Motor neuron (in vitro differentiated cells): ENCODE data around the gene NRG2. TPM values are rescaled to one million over a fixed set of nuclear protein-coding genes. Genes with fewer than 3 reads are reported as not detected.

Experiments
- ATAC-seq, 8 experiments: fragments of 200-7000 bp; cut with Tn5 transposase; replicated peaks in 6 of 8; 2 replicates each; pipeline ENCODE4 v1.8.0; 2021; ENCODE audit warnings: mild to moderate bottlenecking in 8 of 8, moderate library complexity in 8 of 8
- H3K27ac ChIP-seq, 2 donors: fragments of 250-450 bp; sonication (Bioruptor Pico); 2 replicates each; pipeline ENCODE4 v1.9.0; 2021; ENCODE audit warnings: antibody characterized with exemption in 2 of 2, mild to moderate bottlenecking in 2 of 2, moderate library complexity in 1 of 2
- H3K4me1 ChIP-seq, 2 donors: fragments of 250-450 bp; sonication (Bioruptor Pico); replicated peaks in 1 of 2; 2 replicates each; pipeline ENCODE4 v1.6.1; 2021; ENCODE audit warnings: antibody characterized with exemption in 2 of 2, mild to moderate bottlenecking in 2 of 2, moderate library complexity in 1 of 2
- H3K4me3 ChIP-seq, 5 donors: fragments of 250-450 bp; sonication (Bioruptor Pico); 2 replicates each; pipeline ENCODE4 v1.9.0; 2021; ENCODE audit warnings: antibody characterized with exemption in 5 of 5, mild to moderate bottlenecking in 5 of 5, moderate library complexity in 4 of 5
- WGBS, 10 experiments: fragments of 450-650 bp; shearing (Covaris generic); methylation state at CpG; one replicate each; pipeline ENCODE4 v1.0.0; 2022; 5-methylcytosine and 5-hydroxymethylcytosine counted together
- in situ Hi-C, 9 experiments: fragments of 400-800 bp; cut with MboI; loops; one replicate each; pipeline ENCODE4 v1.15.0; 2021; ENCODE audit warnings: low sequenced_read_pairs in 9 of 9, low pct_unique_long_range_greater_than_20kb in 2 of 9; ENCODE audit not compliant: unreplicated experiment in 9 of 9
- total RNA-seq, 8 experiments: library from RNA; unstranded; fragments of 300-600 nt; gene quantifications; 2 replicates each; pipeline versions ENCODE4 v1.2.3 to v1.2.4, GENCODE V29; 2022

Gene NRG2
- total RNA-seq, 8 experiments from 2014 or later, result 0.28 to 1.8 (median 0.71) TPM; not detected in 1

DNA sequence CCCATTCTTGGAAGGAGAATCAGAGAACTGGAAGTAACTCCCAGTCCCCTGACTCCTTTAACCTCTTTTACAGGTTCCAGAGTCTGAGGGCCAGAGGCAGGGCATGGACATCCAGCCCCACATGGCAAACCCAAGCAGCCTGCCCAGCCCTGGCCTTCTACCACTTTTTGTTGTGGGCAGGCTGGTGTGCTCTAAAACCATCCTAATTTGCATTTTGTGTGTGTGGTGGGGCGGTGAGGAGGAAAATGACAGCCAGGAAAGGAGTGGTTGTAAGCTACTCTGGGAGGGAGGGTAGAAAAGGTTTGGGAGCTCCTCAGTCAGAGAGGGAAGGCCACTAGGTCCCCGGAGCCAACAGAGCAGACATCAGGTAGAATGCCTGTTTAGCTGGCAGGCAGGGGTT is 156.9 kb downstream of the NRG2 start:
- WGBS, 10 experiments, result 20 to 83% (median 37%) methylated on average over 1 to 2 of the region's 2 CpGs; no CpG with 5 or more reads in 6 of the 10 experiments
- Histone ChIP-seq H3K4me3 (no peak overlapping the region), H3K4me1 (peaks cover 13 to 20% of the 10 kb centered on the region in 2 donors), H3K27ac (no peak overlapping the region)
- ATAC-seq, result peak in 1 of 8 experiments; percentile 33
- in situ Hi-C loops, result loop anchor here in 1 of 9 experiments (25.0 kb wide), 1 partner anchor 99 kb away; the partner anchor contains the start of gene PSD2

DNA sequence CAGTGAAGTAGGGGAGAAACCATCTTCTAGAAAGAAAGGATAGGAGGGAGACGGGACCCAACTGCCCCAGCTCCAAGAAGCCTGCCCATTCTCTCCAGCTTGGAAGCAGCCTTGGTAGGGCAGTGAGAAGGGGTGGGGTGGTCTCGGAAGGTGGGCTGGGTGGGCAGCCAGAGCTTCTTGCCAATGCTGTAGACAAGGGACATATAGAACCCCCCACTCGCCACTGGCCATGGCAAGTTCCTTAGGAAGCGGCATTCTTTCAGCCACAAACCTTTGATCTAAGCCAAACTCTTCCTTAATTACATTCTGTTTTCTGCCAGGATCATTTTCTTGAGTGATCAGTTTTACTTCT is 157.3 kb downstream of the NRG2 start:
- no peak for ATAC-seq
- WGBS, 10 experiments, result 71 to 100% (median 83%) methylated on average over 1 to 2 of the region's 4 CpGs; no CpG with 5 or more reads in 5 of the 10 experiments
- no peak overlapping the region for H3K4me3 ChIP-seq
- H3K4me1 ChIP-seq, result peaks cover 13 to 20% of the 10 kb centered on the region in 2 donors
- in situ Hi-C loops, result loop anchor here in 1 of 9 experiments (25.0 kb wide), 1 partner anchor 99 kb away; the partner anchor contains the start of gene PSD2
- H3K27ac ChIP-seq, result no peak overlapping the region

- ATAC-seq, result no peak
- in situ Hi-C loops, result loop anchor here in 1 of 9 experiments (25.0 kb wide), 1 partner anchor 98 kb away; the partner anchor contains the start of gene PSD2
- 47 to 92% (median 59%) methylated on average over 1 to 11 of the region's 15 CpGs; no CpG with 5 or more reads in 3 of the 10 experiments for WGBS, 10 experiments
These were observed 157.8 kb downstream of the NRG2 start for GRCh38 chr5:139885172-139885856.

GRCh38 chr5:139884734-139885133 is 158.4 kb downstream of the NRG2 start:
- 0 to 58% (median 50%) methylated on average over 1 to 3 of the region's 3 CpGs; no CpG with 5 or more reads in 5 of the 10 experiments for WGBS, 10 experiments
- H3K27ac ChIP-seq, result no peak overlapping the region
- in situ Hi-C loops, result loop anchor here in 1 of 9 experiments (25.0 kb wide), 1 partner anchor 97 kb away; the partner anchor contains the start of gene PSD2
- no peak overlapping the region for H3K4me3 ChIP-seq
- no peak for ATAC-seq
- H3K4me1 ChIP-seq, result peaks cover 13 to 25% of the 10 kb centered on the region in 2 donors

More at GRCh38 chr5:139885172-139885856, 157.8 kb downstream of the NRG2 start:
- Histone ChIP-seq H3K4me1 (peaks cover 13 to 24% of the 10 kb centered on the region in 2 donors), H3K27ac (no peak overlapping the region), H3K4me3 (no peak overlapping the region)

DNA sequence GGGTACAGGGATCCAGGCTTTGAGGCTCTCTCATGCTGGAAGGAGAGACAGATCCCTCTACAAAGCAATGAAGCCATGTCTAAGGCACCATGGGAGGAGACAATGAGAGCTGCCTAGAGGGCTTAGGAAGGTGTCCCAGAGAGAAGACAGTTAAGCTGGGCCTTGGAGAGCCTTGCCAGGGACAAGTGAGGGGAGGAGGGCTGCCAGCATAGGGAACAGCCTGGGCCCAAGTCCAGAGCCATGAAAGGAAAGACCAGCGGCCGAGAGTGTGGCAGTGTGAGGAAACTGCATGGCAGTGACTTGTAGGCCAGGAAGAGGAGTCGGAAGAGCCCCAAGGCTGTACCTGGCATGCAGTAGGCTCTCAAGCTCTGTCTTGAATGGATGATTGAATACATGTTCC is 159.0 kb downstream of the NRG2 start:
- no peak for ATAC-seq
- in situ Hi-C loops, result loop anchor here in 1 of 9 experiments (25.0 kb wide), 1 partner anchor 97 kb away; the partner anchor contains the start of gene PSD2
- Histone ChIP-seq H3K4me1 (peaks cover 13 to 25% of the 10 kb centered on the region in 2 donors), H3K4me3 (no peak overlapping the region), H3K27ac (no peak overlapping the region)
- 75 to 100% (median 95%) methylated on average over 1 to 3 of the region's 3 CpGs; no CpG with 5 or more reads in 4 of the 10 experiments for WGBS, 10 experiments

GRCh38 chr5:139882961-139883539 is 160.0 kb downstream of the NRG2 start:
- Histone ChIP-seq H3K4me1 (peaks cover 13 to 26% of the 10 kb centered on the region in 2 donors), H3K4me3 (no peak overlapping the region), H3K27ac (peak overlapping the region in 1 of 2 donors; percentile 63)
- in situ Hi-C loops, result loop anchor here in 1 of 9 experiments (25.0 kb wide), 1 partner anchor 96 kb away; the partner anchor contains the start of gene PSD2
- peak; percentile 22 to 83 (median 72) for ATAC-seq
- 10% methylated on average over 4 of the region's 10 CpGs; no CpG with 5 or more reads in 9 of the 10 experiments for WGBS, 10 experiments

GRCh38 chr5:139882316-139882715 is 160.8 kb downstream of the NRG2 start:
- ATAC-seq, result peak in 5 of 8 experiments; percentile 2 to 15 (median 5)
- Histone ChIP-seq H3K27ac (peak overlapping the region in 1 of 2 donors; percentile 1), H3K4me1 (peaks cover 13 to 27% of the 10 kb centered on the region in 2 donors), H3K4me3 (no peak overlapping the region)
- in situ Hi-C loops, result loop anchor here in 1 of 9 experiments (25.0 kb wide), 1 partner anchor 95 kb away; the partner anchor contains the start of gene PSD2
- WGBS, 10 experiments, result 17 to 100% (median 80%) methylated on average over 1 of the region's 3 CpGs; no CpG with 5 or more reads in 6 of the 10 experiments

- in situ Hi-C loops, result loop anchor here in 1 of 9 experiments (25.0 kb wide), 1 partner anchor 94 kb away; the partner anchor contains the start of gene PSD2
- H3K4me1 ChIP-seq, result peaks cover 13 to 27% of the 10 kb centered on the region in 2 donors
- 40 to 100% (median 81%) methylated on average over 1 to 5 of the region's 5 CpGs; no CpG with 5 or more reads in 3 of the 10 experiments for WGBS, 10 experiments
- no peak overlapping the region for H3K27ac ChIP-seq
- H3K4me3 ChIP-seq, result no peak overlapping the region
- peak in 1 of 8 experiments; percentile 40 for ATAC-seq
These were observed 161.9 kb downstream of the NRG2 start for GRCh38 chr5:139881143-139881733.

- in situ Hi-C loops, result loop anchor here in 1 of 9 experiments (25.0 kb wide), 1 partner anchor 93 kb away; the partner anchor contains the start of gene PSD2
- no peak for ATAC-seq
- Histone ChIP-seq H3K4me1 (peaks cover 13 to 27% of the 10 kb centered on the region in 2 donors), H3K27ac (no peak overlapping the region), H3K4me3 (no peak overlapping the region)
- WGBS, 10 experiments, result 27 to 100% (median 81%) methylated on average over 1 to 12 of the region's 18 CpGs; no CpG with 5 or more reads in 2 of the 10 experiments
These were observed 162.5 kb downstream of the NRG2 start for GRCh38 chr5:139880416-139881142.

GRCh38 chr5:139878093-139878492 is 165.0 kb downstream of the NRG2 start:
- in situ Hi-C loops, result loop anchor here in 2 of 9 experiments (10.0 to 25.0 kb wide), 2 partner anchors 87 to 91 kb away; partner anchors contain the start of gene PSD2 (in 1 of the 2)
- no peak overlapping the region for H3K27ac ChIP-seq
- 20 to 100% (median 90%) methylated on average over 1 to 3 of the region's 3 CpGs; no CpG with 5 or more reads in 6 of the 10 experiments for WGBS, 10 experiments
- no peak overlapping the region for H3K4me3 ChIP-seq
- H3K4me1 ChIP-seq, result peaks cover 8 to 31% of the 10 kb centered on the region in 2 donors
- peak in 1 of 8 experiments; percentile 16 for ATAC-seq

DNA sequence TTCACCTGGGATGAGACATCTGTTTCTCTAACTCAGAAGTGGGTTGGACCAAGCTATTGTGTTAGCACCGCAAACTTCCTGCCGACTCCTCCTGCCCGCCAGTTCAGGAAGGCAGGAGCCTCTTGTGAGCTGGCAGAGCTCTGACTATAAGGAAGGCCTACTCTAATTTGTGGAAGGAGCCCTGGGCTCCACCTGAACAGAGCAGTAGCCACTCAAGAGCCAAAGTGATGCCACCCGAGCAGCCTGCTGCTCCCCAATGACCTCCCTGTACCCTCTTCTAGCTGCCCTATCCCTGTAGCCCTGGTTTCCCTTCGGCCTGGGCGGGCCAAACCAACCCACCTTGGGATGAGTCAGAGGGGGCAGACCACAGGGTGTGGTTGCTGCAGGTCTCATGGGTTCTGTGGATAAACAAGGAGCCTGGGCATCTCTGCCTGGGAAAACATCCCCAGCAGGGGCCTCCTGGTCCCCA is 165.9 kb downstream of the NRG2 start:
- Histone ChIP-seq H3K4me3 (no peak overlapping the region), H3K27ac (no peak overlapping the region), H3K4me1 (peaks cover 0 to 29% of the 10 kb centered on the region in 2 donors)
- in situ Hi-C loops, result loop anchor here in 2 of 9 experiments (10.0 to 25.0 kb wide), 2 partner anchors 88 to 90 kb away; partner anchors contain the start of gene PSD2 (in 1 of the 2)
- WGBS, 10 experiments, result 37 to 80% (median 58%) methylated on average over 1 to 5 of the region's 6 CpGs; no CpG with 5 or more reads in 5 of the 10 experiments
- no peak for ATAC-seq
